ENCODE measurements around the gene SLC11A2.

The SLC11A2 gene

DNA sequence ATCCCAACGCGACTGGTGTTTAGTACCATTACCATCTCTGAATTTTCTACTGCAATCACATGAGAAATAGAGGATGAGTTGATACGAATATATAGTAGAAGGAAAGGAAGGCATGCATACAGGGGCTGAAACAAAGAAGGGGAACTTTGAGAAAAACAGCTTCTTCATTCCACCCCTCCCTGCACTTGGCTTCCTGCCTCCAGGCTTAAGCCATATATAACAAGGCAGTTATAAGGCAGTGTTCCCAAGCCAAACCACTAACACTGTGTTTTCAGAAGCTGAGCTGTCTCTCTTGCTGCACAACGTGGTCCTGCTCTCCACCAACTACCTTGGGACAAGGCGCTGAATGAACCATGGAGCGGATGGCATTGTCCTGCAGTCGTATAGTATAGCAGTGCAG is 32.9 kb upstream of the SLC11A2 start:
- no peak overlapping the region for H3K9ac ChIP-seq (ENCODE audit: low read length)
- H3K27me3 ChIP-seq (ENCODE audit: low read depth, low read length): no peaks in the 10 kb centered on the region
- no peaks in the 10 kb centered on the region for H3K9me3 ChIP-seq (ENCODE audit: insufficient read depth, low read length)
- no peak overlapping the region for H3K27ac ChIP-seq (ENCODE audit: low read length)
- no peaks in the 10 kb centered on the region for H3K79me2 ChIP-seq (ENCODE audit: low read length)
- no peak overlapping the region for H2AFZ ChIP-seq (ENCODE audit: low read depth, low read length)
- no peak for TF ChIP-seq CTCF (IDR thresholded peaks at IDR 0.05; ENCODE audit: low read depth, low read length)
- TF ChIP-seq EZH2phosphoT487 (IDR thresholded peaks at IDR 0.05; ENCODE audit: low read depth): no peak
- peaks cover 57% of the 10 kb centered on the region for H3K36me3 ChIP-seq (replicated peaks; ENCODE audit: low read depth, low read length)
- H3K4me3 ChIP-seq (ENCODE audit: low read length): no peak overlapping the region
- no peaks in the 10 kb centered on the region for H3K4me1 ChIP-seq (ENCODE audit: low read length)
- no peaks in the 10 kb centered on the region for H4K20me1 ChIP-seq (ENCODE audit: insufficient read depth, low read length)
- H3K4me2 ChIP-seq (ENCODE audit: low read length): no peak overlapping the region

- no peaks in the 10 kb centered on the region for H3K27me3 ChIP-seq (ENCODE audit: low read depth, low read length)
- H3K4me3 ChIP-seq (ENCODE audit: low read length): no peak overlapping the region
- TF ChIP-seq CTCF (IDR thresholded peaks at IDR 0.05; ENCODE audit: low read depth, low read length) (no peak), EZH2phosphoT487 (IDR thresholded peaks at IDR 0.05; ENCODE audit: low read depth) (no peak)
- no peaks in the 10 kb centered on the region for H4K20me1 ChIP-seq (ENCODE audit: insufficient read depth, low read length)
- no peak overlapping the region for H3K9ac ChIP-seq (ENCODE audit: low read length)
- no peak overlapping the region for H2AFZ ChIP-seq (ENCODE audit: low read depth, low read length)
- H3K36me3 ChIP-seq (replicated peaks; ENCODE audit: low read depth, low read length): peaks cover 57% of the 10 kb centered on the region
- no peak overlapping the region for H3K27ac ChIP-seq (ENCODE audit: low read length)
- H3K4me1 ChIP-seq (ENCODE audit: low read length): no peaks in the 10 kb centered on the region
- no peaks in the 10 kb centered on the region for H3K9me3 ChIP-seq (ENCODE audit: insufficient read depth, low read length)
- H3K4me2 ChIP-seq (ENCODE audit: low read length): no peak overlapping the region
- H3K79me2 ChIP-seq (ENCODE audit: low read length): peaks cover 4% of the 10 kb centered on the region; the same call in 1 of the 2 replicates
Observed at GRCh38 chr12:51056242-51056641, 30.1 kb upstream of the SLC11A2 start.

GRCh38 chr12:51055060-51055459 is 28.9 kb upstream of the SLC11A2 start:
- Histone ChIP-seq H3K27me3 (ENCODE audit: low read depth, low read length) (no peaks in the 10 kb centered on the region), H3K4me2 (ENCODE audit: low read length) (no peak overlapping the region), H3K79me2 (ENCODE audit: low read length) (peaks cover 8% of the 10 kb centered on the region; the same call in 1 of the 2 replicates), H3K9me3 (ENCODE audit: insufficient read depth, low read length) (no peaks in the 10 kb centered on the region), H3K27ac (ENCODE audit: low read length) (no peak overlapping the region), H3K36me3 (replicated peaks; ENCODE audit: low read depth, low read length) (peaks cover 53% of the 10 kb centered on the region), H2AFZ (ENCODE audit: low read depth, low read length) (no peak overlapping the region), H4K20me1 (ENCODE audit: insufficient read depth, low read length) (no peaks in the 10 kb centered on the region), H3K9ac (ENCODE audit: low read length) (no peak overlapping the region), H3K4me3 (ENCODE audit: low read length) (no peak overlapping the region), H3K4me1 (ENCODE audit: low read length) (no peaks in the 10 kb centered on the region)
- TF ChIP-seq EZH2phosphoT487 (IDR thresholded peaks at IDR 0.05; ENCODE audit: low read depth): no peak

DNA sequence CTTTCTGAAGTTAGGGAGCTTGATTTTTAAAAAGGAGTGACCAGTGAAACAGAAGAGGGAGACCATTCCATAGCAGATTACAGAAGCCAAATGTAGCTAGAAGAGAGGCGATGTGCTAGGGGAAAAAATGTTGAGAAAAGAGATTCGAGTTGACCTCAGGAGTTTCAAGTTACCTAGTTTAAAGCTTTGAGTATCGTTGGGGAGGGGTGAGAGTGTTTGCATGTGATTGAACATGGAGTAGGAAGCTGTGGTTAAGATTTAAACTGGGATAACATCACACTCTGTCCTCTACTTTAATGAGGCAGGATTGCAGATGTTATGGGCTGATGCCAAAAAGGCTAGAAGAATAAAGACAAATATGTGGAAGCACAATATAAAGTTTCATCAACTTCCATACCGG is 25.6 kb upstream of the SLC11A2 start:
- TF ChIP-seq CTCF (IDR thresholded peaks at IDR 0.05; ENCODE audit: low read depth, low read length) (no peak), EZH2phosphoT487 (IDR thresholded peaks at IDR 0.05; ENCODE audit: low read depth) (no peak)
- H4K20me1 ChIP-seq (ENCODE audit: insufficient read depth, low read length): no peaks in the 10 kb centered on the region
- no peak overlapping the region for H3K4me3 ChIP-seq (ENCODE audit: low read length)
- H3K36me3 ChIP-seq (replicated peaks; ENCODE audit: low read depth, low read length): peaks cover 31% of the 10 kb centered on the region
- peaks cover 26% of the 10 kb centered on the region for H3K79me2 ChIP-seq (ENCODE audit: low read length)
- H3K27me3 ChIP-seq (ENCODE audit: low read depth, low read length): no peaks in the 10 kb centered on the region
- no peak overlapping the region for H3K27ac ChIP-seq (ENCODE audit: low read length)
- H3K9me3 ChIP-seq (ENCODE audit: insufficient read depth, low read length): no peaks in the 10 kb centered on the region
- peaks cover 9% of the 10 kb centered on the region for H3K4me1 ChIP-seq (ENCODE audit: low read length)
- no peak overlapping the region for H3K9ac ChIP-seq (ENCODE audit: low read length)
- H2AFZ ChIP-seq (ENCODE audit: low read depth, low read length): no peak overlapping the region
- no peak overlapping the region for H3K4me2 ChIP-seq (ENCODE audit: low read length)

DNA sequence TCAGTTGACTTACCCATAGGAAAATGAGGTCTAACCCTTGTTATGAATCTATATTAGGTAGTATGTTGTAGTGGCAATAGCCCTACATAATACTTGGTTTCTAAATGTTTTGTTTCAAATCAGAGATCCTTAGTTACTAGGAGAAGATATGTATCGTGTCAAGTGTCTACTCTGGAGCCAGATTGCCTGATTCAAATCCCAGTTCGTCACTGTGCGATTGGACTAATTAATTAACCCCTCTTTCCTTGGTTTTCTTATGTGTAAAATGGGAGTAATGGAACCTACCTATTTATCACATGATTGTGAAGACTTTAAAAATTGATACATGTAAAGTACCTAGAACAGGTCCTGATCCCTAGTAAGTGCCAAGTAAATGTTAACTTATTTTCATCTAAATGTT is 23.3 kb upstream of the SLC11A2 start:
- Histone ChIP-seq H3K79me2 (ENCODE audit: low read length) (peaks cover 26% of the 10 kb centered on the region), H4K20me1 (ENCODE audit: insufficient read depth, low read length) (no peaks in the 10 kb centered on the region), H3K4me1 (ENCODE audit: low read length) (peaks cover 9% of the 10 kb centered on the region), H3K9ac (ENCODE audit: low read length) (peak overlapping the region; percentile 81), H3K27me3 (ENCODE audit: low read depth, low read length) (no peaks in the 10 kb centered on the region), H2AFZ (ENCODE audit: low read depth, low read length) (no peak overlapping the region), H3K36me3 (replicated peaks; ENCODE audit: low read depth, low read length) (peaks cover 20% of the 10 kb centered on the region), H3K9me3 (ENCODE audit: insufficient read depth, low read length) (no peaks in the 10 kb centered on the region), H3K27ac (ENCODE audit: low read length) (no peak overlapping the region), H3K4me3 (ENCODE audit: low read length) (peak overlapping the region; percentile 82), H3K4me2 (ENCODE audit: low read length) (peak overlapping the region; percentile 94)
- TF ChIP-seq EZH2phosphoT487 (IDR thresholded peaks at IDR 0.05; ENCODE audit: low read depth) (no peak), CTCF (IDR thresholded peaks at IDR 0.05; ENCODE audit: low read depth, low read length) (no peak)

Measured in OCI-LY3 (cell line).